ENCODE data around the gene SYNPO2.

- TF ChIP-seq CTCF (IDR thresholded peaks at IDR 0.05) (no peak), POLR2A (IDR thresholded peaks at IDR 0.05) (no peak)
Measured at GRCh38 chr4:118917582-118917981, 28.9 kb downstream of the SYNPO2 start.

Measured in testis (tissue), 2 donors.